GM23338 (cell line): ENCODE measurements around the gene KRT7. TPM values are rescaled to one million over a fixed set of nuclear protein-coding genes. Genes with fewer than 3 reads are reported as not detected.

ENCODE experiments used
- ATAC-seq: fragments of 200-7000 bp; cut with Tn5 transposase; 3 replicates; pipeline ENCODE4 v1.9.1; 2020
- DNase-seq: peaks from one replicate; pipeline ENCODE4 v3.0.0-alpha.2; 2015; ENCODE audit warnings: low spot score
- H2AFZ ChIP-seq: fragments of 200-600 bp; sonication (generic); 2 replicates; pipeline ENCODE4 v1.8.0; 2016; ENCODE audit warnings: antibody characterized with exemption, mild to moderate bottlenecking, moderate library complexity
- H3F3A ChIP-seq: fragments of 200-600 bp; sonication (generic); replicated peaks from 2 replicates; pipeline ENCODE4 v1.8.0; 2017; ENCODE audit warnings: antibody characterized with exemption, mixed run types, low read depth
- H3K27ac ChIP-seq: fragments of 200-600 bp; sonication (generic); 2 replicates; pipeline ENCODE4 v1.6.1; 2016; ENCODE audit warnings: low read depth
- H3K27me3 ChIP-seq: fragments of 200-600 bp; sonication (generic); 2 replicates; pipeline ENCODE4 v1.8.0; 2016; ENCODE audit warnings: mild to moderate bottlenecking, mixed run types, moderate library complexity; ENCODE audit not compliant: insufficient read depth
- H3K36me3 ChIP-seq: fragments of 200-600 bp; sonication (generic); 2 replicates; pipeline ENCODE4 v1.8.0; 2016; ENCODE audit warnings: mild to moderate bottlenecking; ENCODE audit not compliant: insufficient read depth
- H3K4me1 ChIP-seq: fragments of 200-600 bp; sonication (generic); 2 replicates; pipeline ENCODE4 v1.8.0; 2016; ENCODE audit warnings: mild to moderate bottlenecking, moderate library complexity; ENCODE audit not compliant: insufficient read depth
- H3K4me2 ChIP-seq: fragments of 200-600 bp; sonication (generic); 2 replicates; pipeline ENCODE4 v1.7.1; 2017; ENCODE audit warnings: mixed run types
- H3K4me3 ChIP-seq: fragments of 200-600 bp; sonication (generic); 2 replicates; pipeline ENCODE4 v1.6.1; 2016; ENCODE audit warnings: mixed run types
- H3K79me2 ChIP-seq: fragments of 200-600 bp; sonication (generic); replicated peaks from 2 replicates; pipeline ENCODE4 v1.8.0; 2017; ENCODE audit warnings: mild to moderate bottlenecking; ENCODE audit not compliant: insufficient read depth
- H3K9me2 ChIP-seq: fragments of 200-600 bp; sonication (generic); 2 replicates; pipeline ENCODE4 v1.8.0; 2017; ENCODE audit not compliant: insufficient read depth
- H4K20me1 ChIP-seq: fragments of 200-600 bp; sonication (generic); replicated peaks from 2 replicates; pipeline ENCODE4 v1.8.0; 2017; ENCODE audit warnings: mild to moderate bottlenecking; ENCODE audit not compliant: insufficient read depth
- H3K27ac Mint-ChIP-seq: 2 replicates; pipeline ENCODE4 v1.8.0; 2020; ENCODE audit warnings: inconsistent platforms, mild to moderate bottlenecking, moderate library complexity, mixed read lengths
- H3K27me3 Mint-ChIP-seq: 3 replicates; pipeline ENCODE4 v1.8.0; 2022; ENCODE audit warnings: low read depth, mild to moderate bottlenecking, moderate library complexity, mixed read lengths, inconsistent platforms; ENCODE audit not compliant: insufficient read depth, poor library complexity
- H3K36me3 Mint-ChIP-seq: 3 replicates; pipeline ENCODE4 v1.8.0; 2021; ENCODE audit warnings: low read depth, mild to moderate bottlenecking, inconsistent platforms, moderate library complexity, mixed read lengths
- H3K4me1 Mint-ChIP-seq: 3 replicates; pipeline ENCODE4 v1.8.0; 2020; ENCODE audit warnings: mild to moderate bottlenecking, inconsistent platforms, mixed read lengths
- H3K4me3 Mint-ChIP-seq: 3 replicates; pipeline ENCODE4 v1.8.0; 2021; ENCODE audit warnings: moderate library complexity, mild to moderate bottlenecking, inconsistent platforms, mixed read lengths
- H3K9me3 Mint-ChIP-seq: 3 replicates; pipeline ENCODE4 v1.8.0; 2020; ENCODE audit warnings: moderate library complexity, mild to moderate bottlenecking, inconsistent platforms, mixed read lengths
- EZH2 ChIP-seq: fragments of 200-600 bp; sonication (generic); IDR thresholded peaks from one replicate; pipeline ENCODE4 v1.8.0; 2017; ENCODE audit warnings: antibody characterized with exemption, mild to moderate bottlenecking, low read depth; ENCODE audit not compliant: unreplicated experiment
- EZH2phosphoT487 ChIP-seq: fragments of 200-600 bp; sonication (generic); IDR thresholded peaks from one replicate; pipeline ENCODE4 v1.8.1; 2018; ENCODE audit warnings: antibody characterized with exemption; ENCODE audit not compliant: unreplicated experiment
- JUNB ChIP-seq: IDR thresholded peaks from one replicate; pipeline ENCODE4 v1.6.1; 2016; ENCODE audit warnings: antibody characterized with exemption; ENCODE audit not compliant: unreplicated experiment
- NANOG ChIP-seq: IDR thresholded peaks from 2 replicates; pipeline ENCODE4 v1.6.1; 2016; ENCODE audit warnings: antibody characterized with exemption, borderline replicate concordance
- STAT1 ChIP-seq: IDR thresholded peaks from one replicate; pipeline ENCODE4 v1.6.1; 2016; ENCODE audit warnings: antibody characterized with exemption; ENCODE audit not compliant: unreplicated experiment
- ZNF114 ChIP-seq: fragments of 250-450 bp; sonication (Bioruptor Pico); IDR thresholded peaks from 2 replicates; pipeline ENCODE4 v1.5.0; 2020; ENCODE audit warnings: mild to moderate bottlenecking, moderate library complexity
- polyA plus RNA-seq: library from polyadenylated mRNA; unstranded; fragments of >200 nt; fragmentation: Nextera tagmentation; extraction: Ambion mirVana; gene quantifications from 2 replicates; pipeline ENCODE4 v1.2.1, GENCODE V29; 2016
- total RNA-seq: library from RNA; depleted of rRNA; stranded (reverse); fragments of >200 nt; shearing (Covaris generic); gene quantifications from 2 replicates; pipeline ENCODE4 v1.2.3, GENCODE V29; 2014
- TF ChIP-seq, protein P1 (sequence below): fragments of 250-450 bp; sonication (Bioruptor Pico); IDR thresholded peaks from 2 replicates; pipeline ENCODE4 v1.5.0; 2020; ENCODE audit warnings: mild to moderate bottlenecking, moderate library complexity
- TF ChIP-seq, protein P2 (sequence below): IDR thresholded peaks from 2 replicates; pipeline ENCODE4 v1.6.1; 2016; ENCODE audit warnings: antibody characterized with exemption

Gene KRT7
- total and polyA plus RNA-seq, 2 experiments from 2014 or later = 6.5 to 9.4 TPM

DNA sequence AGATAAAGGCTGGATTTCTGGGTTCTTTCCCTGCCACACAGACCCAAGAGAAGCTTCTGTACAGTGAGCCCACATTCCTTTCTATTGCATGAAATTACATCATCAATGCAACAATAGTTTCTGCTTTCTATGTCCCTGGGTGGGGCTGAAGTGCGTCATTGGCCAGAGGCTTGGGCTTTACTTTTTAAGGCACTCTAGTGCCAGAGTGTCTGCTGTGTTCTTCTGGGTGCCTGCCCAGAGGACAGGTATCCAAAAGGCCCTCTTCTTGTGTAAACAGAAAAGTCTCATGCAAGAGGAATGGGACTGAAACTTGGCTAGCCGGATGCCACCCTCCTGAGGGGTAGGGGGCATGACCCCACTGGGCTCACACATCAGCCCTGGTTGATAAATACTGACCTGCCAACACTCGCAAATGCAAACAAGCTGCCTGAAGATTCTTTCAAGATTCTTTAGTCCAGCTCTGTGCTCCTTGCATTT, 47.3 kb downstream of the KRT7 start (continued):
- TF ChIP-seq, protein P1, sequence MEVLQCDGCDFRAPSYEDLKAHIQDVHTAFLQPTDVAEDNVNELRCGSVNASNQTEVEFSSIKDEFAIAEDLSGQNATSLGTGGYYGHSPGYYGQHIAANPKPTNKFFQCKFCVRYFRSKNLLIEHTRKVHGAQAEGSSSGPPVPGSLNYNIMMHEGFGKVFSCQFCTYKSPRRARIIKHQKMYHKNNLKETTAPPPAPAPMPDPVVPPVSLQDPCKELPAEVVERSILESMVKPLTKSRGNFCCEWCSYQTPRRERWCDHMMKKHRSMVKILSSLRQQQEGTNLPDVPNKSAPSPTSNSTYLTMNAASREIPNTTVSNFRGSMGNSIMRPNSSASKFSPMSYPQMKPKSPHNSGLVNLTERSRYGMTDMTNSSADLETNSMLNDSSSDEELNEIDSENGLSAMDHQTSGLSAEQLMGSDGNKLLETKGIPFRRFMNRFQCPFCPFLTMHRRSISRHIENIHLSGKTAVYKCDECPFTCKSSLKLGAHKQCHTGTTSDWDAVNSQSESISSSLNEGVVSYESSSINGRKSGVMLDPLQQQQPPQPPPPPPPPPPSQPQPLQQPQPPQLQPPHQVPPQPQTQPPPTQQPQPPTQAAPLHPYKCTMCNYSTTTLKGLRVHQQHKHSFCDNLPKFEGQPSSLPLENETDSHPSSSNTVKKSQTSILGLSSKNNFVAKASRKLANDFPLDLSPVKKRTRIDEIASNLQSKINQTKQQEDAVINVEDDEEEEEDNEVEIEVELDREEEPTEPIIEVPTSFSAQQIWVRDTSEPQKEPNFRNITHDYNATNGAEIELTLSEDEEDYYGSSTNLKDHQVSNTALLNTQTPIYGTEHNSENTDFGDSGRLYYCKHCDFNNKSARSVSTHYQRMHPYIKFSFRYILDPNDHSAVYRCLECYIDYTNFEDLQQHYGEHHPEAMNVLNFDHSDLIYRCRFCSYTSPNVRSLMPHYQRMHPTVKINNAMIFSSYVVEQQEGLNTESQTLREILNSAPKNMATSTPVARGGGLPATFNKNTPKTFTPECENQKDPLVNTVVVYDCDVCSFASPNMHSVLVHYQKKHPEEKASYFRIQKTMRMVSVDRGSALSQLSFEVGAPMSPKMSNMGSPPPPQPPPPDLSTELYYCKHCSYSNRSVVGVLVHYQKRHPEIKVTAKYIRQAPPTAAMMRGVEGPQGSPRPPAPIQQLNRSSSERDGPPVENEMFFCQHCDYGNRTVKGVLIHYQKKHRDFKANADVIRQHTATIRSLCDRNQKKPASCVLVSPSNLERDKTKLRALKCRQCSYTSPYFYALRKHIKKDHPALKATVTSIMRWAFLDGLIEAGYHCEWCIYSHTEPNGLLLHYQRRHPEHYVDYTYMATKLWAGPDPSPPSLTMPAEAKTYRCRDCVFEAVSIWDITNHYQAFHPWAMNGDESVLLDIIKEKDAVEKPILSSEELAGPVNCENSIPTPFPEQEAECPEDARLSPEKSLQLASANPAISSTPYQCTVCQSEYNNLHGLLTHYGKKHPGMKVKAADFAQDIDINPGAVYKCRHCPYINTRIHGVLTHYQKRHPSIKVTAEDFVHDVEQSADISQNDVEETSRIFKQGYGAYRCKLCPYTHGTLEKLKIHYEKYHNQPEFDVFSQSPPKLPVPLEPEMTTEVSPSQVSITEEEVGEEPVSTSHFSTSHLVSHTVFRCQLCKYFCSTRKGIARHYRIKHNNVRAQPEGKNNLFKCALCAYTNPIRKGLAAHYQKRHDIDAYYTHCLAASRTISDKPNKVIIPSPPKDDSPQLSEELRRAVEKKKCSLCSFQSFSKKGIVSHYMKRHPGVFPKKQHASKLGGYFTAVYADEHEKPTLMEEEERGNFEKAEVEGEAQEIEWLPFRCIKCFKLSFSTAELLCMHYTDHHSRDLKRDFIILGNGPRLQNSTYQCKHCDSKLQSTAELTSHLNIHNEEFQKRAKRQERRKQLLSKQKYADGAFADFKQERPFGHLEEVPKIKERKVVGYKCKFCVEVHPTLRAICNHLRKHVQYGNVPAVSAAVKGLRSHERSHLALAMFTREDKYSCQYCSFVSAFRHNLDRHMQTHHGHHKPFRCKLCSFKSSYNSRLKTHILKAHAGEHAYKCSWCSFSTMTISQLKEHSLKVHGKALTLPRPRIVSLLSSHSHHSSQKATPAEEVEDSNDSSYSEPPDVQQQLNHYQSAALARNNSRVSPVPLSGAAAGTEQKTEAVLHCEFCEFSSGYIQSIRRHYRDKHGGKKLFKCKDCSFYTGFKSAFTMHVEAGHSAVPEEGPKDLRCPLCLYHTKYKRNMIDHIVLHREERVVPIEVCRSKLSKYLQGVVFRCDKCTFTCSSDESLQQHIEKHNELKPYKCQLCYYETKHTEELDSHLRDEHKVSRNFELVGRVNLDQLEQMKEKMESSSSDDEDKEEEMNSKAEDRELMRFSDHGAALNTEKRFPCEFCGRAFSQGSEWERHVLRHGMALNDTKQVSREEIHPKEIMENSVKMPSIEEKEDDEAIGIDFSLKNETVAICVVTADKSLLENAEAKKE = no peak
- TF ChIP-seq JUNB (no peak), ZNF114 (no peak), EZH2 (no peak), EZH2phosphoT487 (no peak)
- TF ChIP-seq, protein P2, sequence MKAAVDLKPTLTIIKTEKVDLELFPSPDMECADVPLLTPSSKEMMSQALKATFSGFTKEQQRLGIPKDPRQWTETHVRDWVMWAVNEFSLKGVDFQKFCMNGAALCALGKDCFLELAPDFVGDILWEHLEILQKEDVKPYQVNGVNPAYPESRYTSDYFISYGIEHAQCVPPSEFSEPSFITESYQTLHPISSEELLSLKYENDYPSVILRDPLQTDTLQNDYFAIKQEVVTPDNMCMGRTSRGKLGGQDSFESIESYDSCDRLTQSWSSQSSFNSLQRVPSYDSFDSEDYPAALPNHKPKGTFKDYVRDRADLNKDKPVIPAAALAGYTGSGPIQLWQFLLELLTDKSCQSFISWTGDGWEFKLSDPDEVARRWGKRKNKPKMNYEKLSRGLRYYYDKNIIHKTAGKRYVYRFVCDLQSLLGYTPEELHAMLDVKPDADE = no peak

DNA sequence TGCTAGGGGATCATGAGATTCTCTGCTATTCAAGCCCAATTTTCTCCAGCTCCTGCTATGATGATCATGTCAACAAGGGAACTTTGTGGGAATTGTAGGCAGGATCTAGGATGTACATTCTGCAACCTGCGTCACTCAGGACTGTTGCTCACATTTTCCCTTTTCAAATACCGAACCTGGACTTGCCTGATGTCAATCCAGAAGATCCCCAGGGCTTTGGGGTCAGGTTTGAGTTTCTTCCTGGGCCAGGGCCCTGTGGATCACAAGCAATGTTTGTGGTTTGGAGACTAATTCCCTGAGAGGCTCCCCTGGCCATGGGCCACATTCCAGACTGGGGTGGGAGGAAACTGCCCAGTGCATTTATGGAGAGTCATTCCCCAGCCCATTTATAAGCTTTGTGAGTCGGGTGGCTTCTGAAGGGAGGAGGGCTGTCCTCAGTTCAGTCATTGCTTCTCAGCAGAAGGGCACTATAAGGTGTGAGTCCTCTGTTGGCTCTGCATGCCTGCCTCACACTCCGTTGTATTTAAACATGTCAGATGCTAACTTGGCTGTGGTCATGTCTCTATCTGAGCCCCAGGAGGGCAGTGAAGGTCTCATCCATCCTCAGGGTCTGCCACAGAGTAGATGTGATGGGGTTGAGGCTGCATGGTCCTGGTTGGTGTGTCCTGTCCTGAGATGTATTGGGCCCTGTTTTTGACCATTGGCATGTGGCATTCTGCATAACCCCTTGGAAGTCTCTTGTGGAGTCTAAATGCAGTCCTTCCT, 47.9 kb downstream of the KRT7 start:
- H3K27ac ChIP-seq = no peak overlapping the region
- ATAC-seq (no peak), DNase-seq (no peak)
- H2AFZ ChIP-seq = no peak overlapping the region
- H3K4me1 Mint-ChIP-seq = no peaks in the 10 kb centered on the region
- no peaks in the 10 kb centered on the region for H3K79me2 ChIP-seq
- no peak overlapping the region for H3K4me2 ChIP-seq
- no peaks in the 10 kb centered on the region for H3K36me3 ChIP-seq
- H3K9me3 Mint-ChIP-seq = no peaks in the 10 kb centered on the region
- 0 out of 2 replicates have a peak, but pooled peaks cover 3% of the 10 kb centered on the region for H3K9me2 ChIP-seq
- peaks cover 11% of the 10 kb centered on the region for H3K27me3 ChIP-seq
- H3K4me3 Mint-ChIP-seq = no peak overlapping the region
- no peaks in the 10 kb centered on the region for H3K36me3 Mint-ChIP-seq
- no peak overlapping the region for H3K27ac Mint-ChIP-seq
- no peaks in the 10 kb centered on the region for H4K20me1 ChIP-seq
- H3K4me3 ChIP-seq = no peak overlapping the region
- peaks cover 11% of the 10 kb centered on the region for H3K27me3 Mint-ChIP-seq
- no peaks in the 10 kb centered on the region for H3F3A ChIP-seq
- H3K4me1 ChIP-seq = no peaks in the 10 kb centered on the region; the same call in 1 of the 2 replicates
- TF ChIP-seq STAT1 (no peak), EZH2 (no peak), JUNB (no peak), EZH2phosphoT487 (no peak), NANOG (no peak)
- TF ChIP-seq, protein P2 = no peak
